GM12865 (cell line): ENCODE measurements around the gene CDK15.

Source experiments
- DNase-seq: peaks from one replicate; pipeline ENCODE4 v3.0.0; 2010; ENCODE audit warnings: low read depth
- H3K4me3 ChIP-seq: 2 replicates; pipeline ENCODE4 v1.5.1; 2011; ENCODE audit warnings: mild to moderate bottlenecking, low read depth, low read length, control low read depth
- CTCF ChIP-seq: IDR thresholded peaks from 2 replicates; pipeline ENCODE4 v1.5.1; 2011; ENCODE audit warnings: low read length, control low read depth, low read depth, inconsistent platforms; ENCODE audit not compliant: insufficient read depth; ENCODE audit errors: missing control alignments

CDK15 gene

GRCh38 chr2:201930831-201931230 is 124.5 kb downstream of the CDK15 start:
- DNase-seq = no peak
- no peak for TF ChIP-seq CTCF
- H3K4me3 ChIP-seq = no peak overlapping the region

GRCh38 chr2:201931475-201931874 is 125.1 kb downstream of the CDK15 start:
- TF ChIP-seq CTCF = no peak
- no peak overlapping the region for H3K4me3 ChIP-seq
- no peak for DNase-seq

- no peak overlapping the region for H3K4me3 ChIP-seq
- no peak for TF ChIP-seq CTCF
- DNase-seq = no peak
Observed at GRCh38 chr2:201931951-201932350, 125.6 kb downstream of the CDK15 start.

GRCh38 chr2:201932511-201932910 is 126.2 kb downstream of the CDK15 start:
- TF ChIP-seq CTCF = no peak
- no peak for DNase-seq
- H3K4me3 ChIP-seq = no peak overlapping the region

- DNase-seq = no peak
- no peak for TF ChIP-seq CTCF
- H3K4me3 ChIP-seq = no peak overlapping the region
Observed at GRCh38 chr2:201933792-201934237, 127.5 kb downstream of the CDK15 start.

- H3K4me3 ChIP-seq = no peak overlapping the region
- no peak for DNase-seq
- no peak for TF ChIP-seq CTCF
Observed at GRCh38 chr2:201936817-201937216, 130.5 kb downstream of the CDK15 start.

- no peak for DNase-seq
- no peak for TF ChIP-seq CTCF
- no peak overlapping the region for H3K4me3 ChIP-seq
Observed at GRCh38 chr2:201937343-201937742, 131.0 kb downstream of the CDK15 start.
